DOHH2 (cell line): Measurements from ENCODE around the gene C21orf58.

Source experiments
- CTCF ChIP-seq: fragments of 200-600 bp; sonication (generic); IDR thresholded peaks from one replicate; pipeline ENCODE4 v1.5.1; 2014; ENCODE audit warnings: antibody characterized with exemption, mild to moderate bottlenecking, low read depth, low read length; ENCODE audit not compliant: poor library complexity, severe bottlenecking
- EZH2phosphoT487 ChIP-seq: fragments of 200-600 bp; sonication (generic); IDR thresholded peaks from 2 replicates; pipeline ENCODE4 v1.6.1; 2017; ENCODE audit warnings: borderline replicate concordance, mild to moderate bottlenecking, antibody characterized with exemption, low read length, moderate library complexity, mixed read lengths

- TF ChIP-seq CTCF = no peak
- no peak for TF ChIP-seq EZH2phosphoT487
These were observed 37.5 kb upstream of the C21orf58 start for GRCh38 chr21:46361176-46361575.
